WERI-Rb-1 (cell line): ENCODE results near the gene EVL.

ENCODE experiments used
- DNase-seq: peaks from one replicate; pipeline ENCODE4 v3.0.0-alpha.2; 2020
- H3K27ac ChIP-seq: fragments of 250-450 bp; sonication (Bioruptor Pico); 2 replicates; pipeline ENCODE4 v1.5.1; 2020; ENCODE audit warnings: mild to moderate bottlenecking, moderate library complexity
- H3K27me3 ChIP-seq: fragments of 250-450 bp; sonication (Bioruptor Pico); 2 replicates; pipeline ENCODE4 v1.5.1; 2021; ENCODE audit warnings: mild to moderate bottlenecking, low read depth, moderate library complexity; ENCODE audit not compliant: insufficient read depth, severe bottlenecking
- H3K36me3 ChIP-seq: fragments of 250-450 bp; sonication (Bioruptor Pico); 2 replicates; pipeline ENCODE4 v1.5.1; 2020; ENCODE audit warnings: mild to moderate bottlenecking, moderate library complexity
- H3K4me3 ChIP-seq: 2 replicates; pipeline ENCODE4 v1.5.1; 2011; ENCODE audit warnings: low read depth, mild to moderate bottlenecking, control low read depth, low read length
- H3K9me3 ChIP-seq: fragments of 250-450 bp; sonication (Bioruptor Pico); 2 replicates; pipeline ENCODE4 v1.5.1; 2021; ENCODE audit warnings: mild to moderate bottlenecking, moderate library complexity; ENCODE audit not compliant: severe bottlenecking
- CTCF ChIP-seq: IDR thresholded peaks from 2 replicates; pipeline ENCODE4 v1.5.1; 2011; ENCODE audit warnings: low read depth, mild to moderate bottlenecking, control low read depth, inconsistent platforms, low read length

Gene EVL

DNA sequence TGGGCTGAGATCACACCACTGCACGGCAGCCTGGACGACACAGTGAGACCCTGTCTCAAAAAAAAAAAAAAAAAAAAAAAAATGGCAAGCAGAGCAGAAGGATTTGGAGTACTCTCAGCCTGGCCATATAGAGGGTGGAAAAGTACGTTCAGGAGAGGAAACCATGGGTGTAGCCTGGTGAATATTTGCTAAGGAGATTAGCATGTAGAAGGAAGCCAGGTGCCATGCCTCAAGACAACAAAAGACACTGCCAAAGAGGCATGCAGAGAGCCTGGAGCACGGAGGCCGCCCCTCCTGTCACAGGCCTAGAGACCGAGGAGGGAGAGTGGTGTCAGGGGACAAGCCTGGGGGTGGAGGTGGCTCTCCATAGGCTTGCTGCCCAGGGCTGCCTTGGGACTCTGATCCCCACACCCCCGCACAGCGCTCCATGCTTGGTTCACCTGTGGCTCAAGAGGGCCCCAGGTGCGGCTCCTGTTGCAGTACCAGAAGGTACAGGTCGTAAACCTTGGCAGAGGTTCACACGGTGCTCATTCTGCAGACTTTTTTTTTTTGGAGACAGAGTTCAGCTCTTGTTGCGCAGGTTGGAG, 122.1 kb downstream of the EVL start:
- Histone ChIP-seq H3K9me3 (no peaks in the 10 kb centered on the region), H3K27me3 (no peaks in the 10 kb centered on the region), H3K36me3 (no peaks in the 10 kb centered on the region), H3K4me3 (no peak overlapping the region), H3K27ac (no peak overlapping the region)
- TF ChIP-seq CTCF, result no peak
- no peak for DNase-seq

- TF ChIP-seq CTCF, result no peak
- Histone ChIP-seq H3K27ac (no peak overlapping the region), H3K36me3 (no peaks in the 10 kb centered on the region), H3K4me3 (no peak overlapping the region), H3K9me3 (no peaks in the 10 kb centered on the region), H3K27me3 (no peaks in the 10 kb centered on the region)
- DNase-seq, result no peak
Observed at GRCh38 chr14:100188392-100189030, 123.3 kb downstream of the EVL start.

DNA sequence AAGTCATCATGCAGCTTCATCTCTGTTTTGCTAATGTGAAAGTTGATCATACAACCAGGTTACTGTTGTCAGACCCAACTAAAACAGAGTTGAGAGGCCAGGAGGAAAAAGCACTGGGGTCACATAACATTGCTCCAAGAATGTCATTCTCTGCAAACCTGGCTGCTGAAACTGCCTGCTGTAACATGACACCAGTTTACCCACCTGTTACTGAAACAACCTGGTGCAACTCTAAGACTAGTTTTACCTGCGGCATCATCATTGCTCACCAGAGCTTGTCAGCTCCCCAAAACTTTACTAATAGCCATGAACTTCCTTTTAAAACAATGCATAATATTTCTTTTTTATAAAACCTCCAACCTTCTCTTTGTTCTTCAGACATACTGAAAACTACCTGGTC, 124.9 kb downstream of the EVL start:
- no peaks in the 10 kb centered on the region for H3K9me3 ChIP-seq
- no peak for TF ChIP-seq CTCF
- no peaks in the 10 kb centered on the region for H3K36me3 ChIP-seq
- H3K27ac ChIP-seq, result no peak overlapping the region
- H3K27me3 ChIP-seq, result no peaks in the 10 kb centered on the region
- no peak for DNase-seq
- H3K4me3 ChIP-seq, result no peak overlapping the region

- Histone ChIP-seq H3K4me3 (no peak overlapping the region), H3K27me3 (no peaks in the 10 kb centered on the region), H3K36me3 (no peaks in the 10 kb centered on the region), H3K27ac (no peak overlapping the region), H3K9me3 (no peaks in the 10 kb centered on the region)
- TF ChIP-seq CTCF, result no peak
- no peak for DNase-seq
Observed at GRCh38 chr14:100191584-100192249, 126.5 kb downstream of the EVL start.

DNA sequence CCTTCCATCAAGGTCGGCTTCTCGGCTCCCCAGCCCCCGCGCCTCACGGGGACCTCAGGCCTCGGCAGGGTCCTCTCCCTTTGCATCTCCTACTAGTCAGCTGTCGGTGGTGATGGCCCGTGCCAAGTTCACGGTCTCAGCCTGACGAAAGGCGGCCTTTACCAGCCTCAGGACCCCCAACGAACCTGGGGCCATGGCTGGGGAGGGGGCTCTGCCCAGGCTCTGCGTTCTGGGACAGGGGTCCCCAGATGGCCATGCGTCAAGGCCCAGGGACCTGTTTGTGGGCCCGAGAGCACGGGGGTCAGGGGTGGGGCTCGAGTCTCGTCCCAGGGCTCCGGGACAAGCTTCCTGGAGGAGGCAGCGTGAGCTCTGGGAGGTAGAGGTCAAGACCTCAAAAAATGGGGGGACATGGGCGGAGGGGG, 127.0 kb downstream of the EVL start:
- Histone ChIP-seq H3K27ac (peak overlapping the region; percentile 88), H3K27me3 (no peaks in the 10 kb centered on the region), H3K4me3 (peak overlapping the region; percentile 38), H3K9me3 (no peaks in the 10 kb centered on the region), H3K36me3 (no peaks in the 10 kb centered on the region)
- DNase-seq, result peak; percentile 21
- no peak for TF ChIP-seq CTCF
